Measurements from ENCODE around the gene HDAC11.

Gene HDAC11

GRCh38 chr3:13537244-13537908, 57.3 kb downstream of the HDAC11 start:
- H2AFZ ChIP-seq (ENCODE audit: low read depth, low read length), result no peak overlapping the region
- no peak overlapping the region for H3K4me2 ChIP-seq (ENCODE audit: low read length)
- H3K36me3 ChIP-seq (replicated peaks; ENCODE audit: low read depth, low read length), result no peaks in the 10 kb centered on the region
- no peaks in the 10 kb centered on the region for H3K4me1 ChIP-seq (ENCODE audit: low read length)
- H3K9me3 ChIP-seq (ENCODE audit: insufficient read depth, low read length), result no peaks in the 10 kb centered on the region; the same call in 1 of the 2 replicates
- TF ChIP-seq EZH2phosphoT487 (IDR thresholded peaks at IDR 0.05; ENCODE audit: low read depth), result no peak
- TF ChIP-seq, protein P1, sequence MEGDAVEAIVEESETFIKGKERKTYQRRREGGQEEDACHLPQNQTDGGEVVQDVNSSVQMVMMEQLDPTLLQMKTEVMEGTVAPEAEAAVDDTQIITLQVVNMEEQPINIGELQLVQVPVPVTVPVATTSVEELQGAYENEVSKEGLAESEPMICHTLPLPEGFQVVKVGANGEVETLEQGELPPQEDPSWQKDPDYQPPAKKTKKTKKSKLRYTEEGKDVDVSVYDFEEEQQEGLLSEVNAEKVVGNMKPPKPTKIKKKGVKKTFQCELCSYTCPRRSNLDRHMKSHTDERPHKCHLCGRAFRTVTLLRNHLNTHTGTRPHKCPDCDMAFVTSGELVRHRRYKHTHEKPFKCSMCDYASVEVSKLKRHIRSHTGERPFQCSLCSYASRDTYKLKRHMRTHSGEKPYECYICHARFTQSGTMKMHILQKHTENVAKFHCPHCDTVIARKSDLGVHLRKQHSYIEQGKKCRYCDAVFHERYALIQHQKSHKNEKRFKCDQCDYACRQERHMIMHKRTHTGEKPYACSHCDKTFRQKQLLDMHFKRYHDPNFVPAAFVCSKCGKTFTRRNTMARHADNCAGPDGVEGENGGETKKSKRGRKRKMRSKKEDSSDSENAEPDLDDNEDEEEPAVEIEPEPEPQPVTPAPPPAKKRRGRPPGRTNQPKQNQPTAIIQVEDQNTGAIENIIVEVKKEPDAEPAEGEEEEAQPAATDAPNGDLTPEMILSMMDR (IDR thresholded peaks at IDR 0.05; ENCODE audit: low read depth, low read length), result no peak
- H3K79me2 ChIP-seq (ENCODE audit: low read length), result no peaks in the 10 kb centered on the region
- H3K9ac ChIP-seq (ENCODE audit: low read length), result no peak overlapping the region
- H3K4me3 ChIP-seq (ENCODE audit: low read length), result no peak overlapping the region
- no peak overlapping the region for H3K27ac ChIP-seq (ENCODE audit: low read length)
- no peaks in the 10 kb centered on the region for H4K20me1 ChIP-seq (ENCODE audit: insufficient read depth, low read length)
- H3K27me3 ChIP-seq (ENCODE audit: low read depth, low read length), result peaks cover 29% of the 10 kb centered on the region

- Histone ChIP-seq H3K79me2 (ENCODE audit: low read length) (no peaks in the 10 kb centered on the region), H3K4me1 (ENCODE audit: low read length) (no peaks in the 10 kb centered on the region), H4K20me1 (ENCODE audit: insufficient read depth, low read length) (no peaks in the 10 kb centered on the region), H3K27ac (ENCODE audit: low read length) (no peak overlapping the region), H3K27me3 (ENCODE audit: low read depth, low read length) (peaks cover 29% of the 10 kb centered on the region), H3K36me3 (replicated peaks; ENCODE audit: low read depth, low read length) (no peaks in the 10 kb centered on the region), H3K9ac (ENCODE audit: low read length) (no peak overlapping the region), H2AFZ (ENCODE audit: low read depth, low read length) (no peak overlapping the region), H3K4me3 (ENCODE audit: low read length) (no peak overlapping the region), H3K4me2 (ENCODE audit: low read length) (no peak overlapping the region), H3K9me3 (ENCODE audit: insufficient read depth, low read length) (no peaks in the 10 kb centered on the region; the same call in 1 of the 2 replicates)
- TF ChIP-seq, protein P1 (IDR thresholded peaks at IDR 0.05; ENCODE audit: low read depth, low read length), result no peak
These were observed 57.8 kb downstream of the HDAC11 start for GRCh38 chr3:13537909-13538296.

GRCh38 chr3:13538520-13539291, 58.6 kb downstream of the HDAC11 start:
- Histone ChIP-seq H3K4me2 (ENCODE audit: low read length) (no peak overlapping the region), H3K27ac (ENCODE audit: low read length) (no peak overlapping the region), H3K4me3 (ENCODE audit: low read length) (no peak overlapping the region)

DNA sequence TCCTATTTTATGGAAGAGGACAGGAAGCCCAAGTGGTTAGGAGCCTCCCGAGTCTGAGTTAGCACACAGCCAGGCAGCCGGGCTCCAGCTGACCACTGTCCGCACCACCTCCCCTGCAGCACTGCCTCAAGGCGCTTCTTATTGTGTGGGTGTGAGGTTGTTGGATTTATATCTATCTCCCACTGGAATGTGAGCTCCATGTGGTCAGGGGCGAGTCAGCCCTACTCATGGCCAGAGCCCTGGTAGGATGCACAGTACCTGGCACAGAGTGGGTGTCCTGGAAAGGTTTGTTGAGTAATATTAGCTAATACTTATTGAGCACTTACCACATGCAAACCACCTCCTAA, 59.2 kb downstream of the HDAC11 start:
- no peaks in the 10 kb centered on the region for H3K36me3 ChIP-seq (replicated peaks; ENCODE audit: low read depth, low read length)
- no peak overlapping the region for H3K4me3 ChIP-seq (ENCODE audit: low read length)
- H3K9me3 ChIP-seq (ENCODE audit: insufficient read depth, low read length), result no peaks in the 10 kb centered on the region; the same call in 1 of the 2 replicates
- H3K4me1 ChIP-seq (ENCODE audit: low read length), result peaks cover 5% of the 10 kb centered on the region; the same call in 1 of the 2 replicates
- no peaks in the 10 kb centered on the region for H4K20me1 ChIP-seq (ENCODE audit: insufficient read depth, low read length)
- no peaks in the 10 kb centered on the region for H3K79me2 ChIP-seq (ENCODE audit: low read length)
- no peak overlapping the region for H3K9ac ChIP-seq (ENCODE audit: low read length)
- no peak overlapping the region for H3K27ac ChIP-seq (ENCODE audit: low read length)
- no peak overlapping the region for H3K4me2 ChIP-seq (ENCODE audit: low read length)
- H3K27me3 ChIP-seq (ENCODE audit: low read depth, low read length), result peaks cover 29% of the 10 kb centered on the region
- no peak overlapping the region for H2AFZ ChIP-seq (ENCODE audit: low read depth, low read length)
- TF ChIP-seq, protein P1 (IDR thresholded peaks at IDR 0.05; ENCODE audit: low read depth, low read length), result no peak
- no peak for TF ChIP-seq EZH2phosphoT487 (IDR thresholded peaks at IDR 0.05; ENCODE audit: low read depth)

More at GRCh38 chr3:13538520-13539291, 58.6 kb downstream of the HDAC11 start:
- H3K9ac ChIP-seq (ENCODE audit: low read length), result no peak overlapping the region
- H3K79me2 ChIP-seq (ENCODE audit: low read length), result no peaks in the 10 kb centered on the region
- no peaks in the 10 kb centered on the region for H3K4me1 ChIP-seq (ENCODE audit: low read length)
- no peaks in the 10 kb centered on the region; the same call in 1 of the 2 replicates for H3K9me3 ChIP-seq (ENCODE audit: insufficient read depth, low read length)
- TF ChIP-seq EZH2phosphoT487 (IDR thresholded peaks at IDR 0.05; ENCODE audit: low read depth), result no peak
- TF ChIP-seq, protein P1 (IDR thresholded peaks at IDR 0.05; ENCODE audit: low read depth, low read length), result no peak
- peaks cover 29% of the 10 kb centered on the region for H3K27me3 ChIP-seq (ENCODE audit: low read depth, low read length)
- H3K36me3 ChIP-seq (replicated peaks; ENCODE audit: low read depth, low read length), result no peaks in the 10 kb centered on the region
- no peaks in the 10 kb centered on the region for H4K20me1 ChIP-seq (ENCODE audit: insufficient read depth, low read length)
- no peak overlapping the region for H2AFZ ChIP-seq (ENCODE audit: low read depth, low read length)

All from OCI-LY3 (cell line).